ENCODE results near the gene C2CD3.

Gene C2CD3

GRCh38 chr11:73978576-73979086 lies 192.2 kb downstream of the C2CD3 start:
- FAIRE-seq: no peak

GRCh38 chr11:73977856-73978519 lies 192.8 kb downstream of the C2CD3 start:
- no peak for FAIRE-seq

GRCh38 chr11:73976451-73977151 lies 194.2 kb downstream of the C2CD3 start:
- FAIRE-seq: no peak

GRCh38 chr11:73975479-73975757 lies 195.4 kb downstream of the C2CD3 start:
- FAIRE-seq: no peak

- FAIRE-seq: no peak
Measured at GRCh38 chr11:73974604-73975478, 196.0 kb downstream of the C2CD3 start.

- peak; percentile 25 for FAIRE-seq
Measured at GRCh38 chr11:73972620-73973449, 198.0 kb downstream of the C2CD3 start.

GRCh38 chr11:73972187-73972586 lies 198.6 kb downstream of the C2CD3 start:
- FAIRE-seq: peak; percentile 25

- peak; percentile 45 for FAIRE-seq
Measured at GRCh38 chr11:73971175-73971719, 199.6 kb downstream of the C2CD3 start.

- FAIRE-seq: no peak
Measured at GRCh38 chr11:73969991-73970800, 200.6 kb downstream of the C2CD3 start.

GRCh38 chr11:73969091-73969490 lies 201.7 kb downstream of the C2CD3 start:
- no peak for FAIRE-seq

- FAIRE-seq: no peak
Measured at GRCh38 chr11:73968356-73968966, 202.3 kb downstream of the C2CD3 start.

GRCh38 chr11:73965764-73966121 lies 205.1 kb downstream of the C2CD3 start:
- FAIRE-seq: no peak

- peak; percentile 80 for FAIRE-seq
Measured at GRCh38 chr11:73965076-73965763, 205.6 kb downstream of the C2CD3 start.

- FAIRE-seq: no peak
Measured at GRCh38 chr11:73963861-73964260, 206.9 kb downstream of the C2CD3 start.

Measured in G401.6 (cell line).